HL-60/S4 treated with phorbol 12-myristate 13-acetate at 8.2 ng/mL for 4 days and 3 days (cell line): ENCODE measurements around the gene TSR1.

Experiments used
- in situ Hi-C: fragments of 300-500 bp; cut with MboI; formaldehyde crosslinking; loops from 2 replicates; pipeline ENCODE4 v1.15.0; 2022; ENCODE audit warnings: low sequenced_read_pairs

Gene TSR1

GRCh38 chr17:2369551-2370210, 33.4 kb upstream of the TSR1 start:
- in situ Hi-C loops, result loop anchor here (10.0 kb wide), 1 partner anchor 55 kb away; no protein-coding TSS in a partner anchor

- in situ Hi-C loops, result no loop called here
Measured at GRCh38 chr17:2369039-2369438, 32.8 kb upstream of the TSR1 start.

GRCh38 chr17:2368359-2368758, 32.1 kb upstream of the TSR1 start:
- in situ Hi-C loops, result no loop called here

GRCh38 chr17:2366747-2367494, 30.7 kb upstream of the TSR1 start:
- in situ Hi-C loops, result no loop called here

- in situ Hi-C loops, result no loop called here
Measured at GRCh38 chr17:2365132-2365531, 28.9 kb upstream of the TSR1 start.

GRCh38 chr17:2364763-2365116, 28.5 kb upstream of the TSR1 start:
- in situ Hi-C loops, result no loop called here

GRCh38 chr17:2363851-2364762, 27.9 kb upstream of the TSR1 start:
- in situ Hi-C loops, result no loop called here

- in situ Hi-C loops, result no loop called here
Measured at GRCh38 chr17:2363318-2363717, 27.1 kb upstream of the TSR1 start.

- in situ Hi-C loops, result no loop called here
Measured at GRCh38 chr17:2362881-2363280, 26.6 kb upstream of the TSR1 start.

GRCh38 chr17:2362416-2362815, 26.2 kb upstream of the TSR1 start:
- in situ Hi-C loops, result no loop called here

- in situ Hi-C loops, result no loop called here
Measured at GRCh38 chr17:2362016-2362415, 25.8 kb upstream of the TSR1 start.

- in situ Hi-C loops, result no loop called here
Measured at GRCh38 chr17:2361010-2361760, 24.9 kb upstream of the TSR1 start.

- in situ Hi-C loops, result no loop called here
Measured at GRCh38 chr17:2357931-2358434, 21.7 kb upstream of the TSR1 start.

GRCh38 chr17:2357237-2357636, 21.0 kb upstream of the TSR1 start:
- in situ Hi-C loops, result no loop called here

GRCh38 chr17:2354311-2354710, 18.1 kb upstream of the TSR1 start:
- in situ Hi-C loops, result no loop called here

GRCh38 chr17:2351269-2351668, 15.0 kb upstream of the TSR1 start:
- in situ Hi-C loops, result no loop called here

- in situ Hi-C loops, result no loop called here
Measured at GRCh38 chr17:2347805-2348685, 11.8 kb upstream of the TSR1 start.

GRCh38 chr17:2346475-2346874, 10.2 kb upstream of the TSR1 start:
- in situ Hi-C loops, result no loop called here

- in situ Hi-C loops, result no loop called here
Measured at GRCh38 chr17:2344528-2344927, 8.3 kb upstream of the TSR1 start.

GRCh38 chr17:2343421-2343820, 7.2 kb upstream of the TSR1 start:
- in situ Hi-C loops, result no loop called here
